Esophagus (tissue), 2 donors: Measurements from ENCODE around the gene RANBP3L. TPM values are rescaled to one million over a fixed set of nuclear protein-coding genes. Genes with fewer than 3 reads are reported as not detected.

Experiments used
- H3K27ac ChIP-seq, 2 donors: one replicate each; pipeline ENCODE4 v1.5.1; 2013; ENCODE audit warnings: low read depth in 2 of 2, mild to moderate bottlenecking in 2 of 2, inconsistent platforms in 1 of 2, low read length in 1 of 2, moderate library complexity in 1 of 2
- H3K27me3 ChIP-seq, 2 donors: one replicate each; pipeline ENCODE4 v1.6.1; 2013; ENCODE audit warnings: low read length in 2 of 2, control low read depth in 1 of 2, mild to moderate bottlenecking in 1 of 2; ENCODE audit not compliant: insufficient read depth in 2 of 2, control insufficient read depth in 1 of 2
- H3K36me3 ChIP-seq, 2 donors: one replicate each; pipeline ENCODE4 v1.6.1; 2013; ENCODE audit warnings: low read length in 1 of 2; ENCODE audit not compliant: control insufficient read depth in 2 of 2, insufficient read depth in 2 of 2
- H3K4me1 ChIP-seq, 2 donors: one replicate each; pipeline ENCODE4 v1.6.1; 2013; ENCODE audit warnings: low read length in 1 of 2; ENCODE audit not compliant: control insufficient read depth in 2 of 2, insufficient read depth in 2 of 2
- H3K4me3 ChIP-seq, 2 donors: one replicate each; pipeline ENCODE4 v1.5.1; 2013; ENCODE audit warnings: low read length in 2 of 2, mild to moderate bottlenecking in 2 of 2, low read depth in 1 of 2, moderate library complexity in 1 of 2
- H3K9me3 ChIP-seq, 2 donors: one replicate each; pipeline ENCODE4 v1.6.1; 2013; ENCODE audit warnings: mild to moderate bottlenecking in 2 of 2, low read depth in 1 of 2, low read length in 1 of 2, moderate library complexity in 1 of 2; ENCODE audit not compliant: control insufficient read depth in 2 of 2, insufficient read depth in 1 of 2
- WGBS, 2 donors: extraction: QIAGEN DNeasy Blood & Tissue Kit; methylation state at CpG; one replicate each; pipeline ENCODE4 v1.1.7; 2013; 5-methylcytosine and 5-hydroxymethylcytosine counted together
- polyA plus RNA-seq, 2 donors: library from polyadenylated mRNA; stranded (reverse); fragments of 200-250 nt; gene quantifications; one replicate each; pipeline ENCODE4 v1.2.3, GENCODE V29; 2013
- donor health status: healthy with polysubstance abuse.
- donor health status: Bipolar disorder and iron deficiency.

The RANBP3L gene
- polyA plus RNA-seq, 2 donors = 0.02 to 0.07 TPM

DNA sequence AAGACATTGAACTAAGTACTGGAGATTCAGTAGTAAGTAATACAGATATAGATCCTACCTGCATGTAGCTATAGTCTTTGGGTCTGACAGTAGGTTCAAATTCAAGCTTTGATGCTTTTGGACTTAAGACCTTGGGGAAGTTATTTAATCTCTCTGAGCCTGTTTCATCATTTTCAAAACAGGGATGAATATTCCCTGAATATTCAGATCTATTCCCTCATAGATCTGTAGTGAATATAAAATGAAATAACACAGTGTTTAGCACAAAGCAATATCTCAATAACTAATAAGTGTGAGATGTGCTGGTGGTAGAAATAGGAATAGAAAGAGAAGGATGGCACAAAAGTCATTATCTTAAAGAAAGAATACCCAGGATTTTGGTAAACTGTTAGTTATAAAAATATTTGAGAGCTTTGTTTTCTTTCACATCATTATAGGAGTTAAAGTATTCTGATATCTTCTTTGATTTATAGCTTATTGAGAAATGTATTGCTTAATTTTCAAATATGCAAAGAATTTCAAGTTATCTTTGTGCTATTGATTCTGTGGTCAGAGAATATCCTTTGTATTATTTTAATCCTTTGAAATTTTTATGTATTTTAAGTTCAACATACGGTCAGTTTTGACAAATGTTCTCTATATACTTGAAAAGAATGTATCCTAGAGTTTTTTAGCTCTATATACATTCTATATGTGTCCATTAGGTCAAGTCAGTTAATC, 11.4 kb upstream of the RANBP3L start:
- H3K9me3 ChIP-seq = no peaks in the 10 kb centered on the region
- no peaks in the 10 kb centered on the region for H3K4me1 ChIP-seq
- WGBS, 2 donors = 54 to 65% methylated on average over 1 of the region's 1 CpG
- H3K27me3 ChIP-seq = no peaks in the 10 kb centered on the region
- H3K27ac ChIP-seq = no peak overlapping the region
- no peak overlapping the region for H3K4me3 ChIP-seq
- no peaks in the 10 kb centered on the region for H3K36me3 ChIP-seq

DNA sequence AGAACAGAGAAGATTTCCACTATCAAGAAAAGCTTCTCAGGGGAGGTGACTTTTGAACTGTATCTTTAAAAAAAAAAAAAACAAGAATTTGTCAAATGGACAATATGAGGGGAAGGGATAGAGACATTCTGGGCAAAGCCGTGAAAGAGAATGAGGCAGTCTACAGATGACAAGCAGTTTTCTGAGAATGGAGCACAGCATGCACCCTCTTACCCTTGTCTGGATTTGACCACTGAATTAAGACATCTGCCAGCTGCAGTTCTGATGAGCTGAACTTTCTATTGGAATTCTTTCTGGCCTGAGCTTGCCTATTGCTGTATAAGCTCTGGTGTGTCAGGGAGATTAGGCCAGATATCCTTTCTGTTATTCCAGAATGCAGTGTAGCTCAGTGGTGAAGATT, 10.3 kb upstream of the RANBP3L start:
- Histone ChIP-seq H3K9me3 (no peaks in the 10 kb centered on the region), H3K4me1 (no peaks in the 10 kb centered on the region), H3K4me3 (no peak overlapping the region), H3K27ac (no peak overlapping the region), H3K36me3 (no peaks in the 10 kb centered on the region), H3K27me3 (no peaks in the 10 kb centered on the region)
- WGBS, 2 donors = 43 to 69% methylated on average over 1 of the region's 1 CpG

DNA sequence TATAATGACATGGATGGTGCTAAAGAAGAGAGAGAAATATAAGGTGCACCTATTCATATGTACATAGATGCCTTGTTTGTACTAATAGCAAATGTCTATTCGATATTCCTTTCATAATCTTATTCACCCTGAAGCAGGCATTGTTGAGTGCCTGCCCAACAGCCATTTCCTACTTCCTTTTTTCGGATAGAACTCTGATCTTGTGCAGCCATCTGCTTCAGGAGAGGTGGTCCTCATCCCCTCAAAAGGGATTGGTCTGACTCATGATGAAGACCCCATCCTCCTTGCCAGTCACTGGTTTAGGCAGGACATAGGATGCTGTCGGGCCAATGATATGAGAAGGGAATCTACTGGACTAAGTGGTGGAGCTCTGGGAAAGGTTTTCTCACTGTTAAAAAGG, 8.4 kb upstream of the RANBP3L start:
- Histone ChIP-seq H3K4me3 (no peak overlapping the region), H3K4me1 (no peaks in the 10 kb centered on the region), H3K27me3 (no peaks in the 10 kb centered on the region), H3K27ac (no peak overlapping the region), H3K36me3 (no peaks in the 10 kb centered on the region), H3K9me3 (no peaks in the 10 kb centered on the region)
- 70 to 71% methylated on average over 3 of the region's 3 CpGs for WGBS, 2 donors

DNA sequence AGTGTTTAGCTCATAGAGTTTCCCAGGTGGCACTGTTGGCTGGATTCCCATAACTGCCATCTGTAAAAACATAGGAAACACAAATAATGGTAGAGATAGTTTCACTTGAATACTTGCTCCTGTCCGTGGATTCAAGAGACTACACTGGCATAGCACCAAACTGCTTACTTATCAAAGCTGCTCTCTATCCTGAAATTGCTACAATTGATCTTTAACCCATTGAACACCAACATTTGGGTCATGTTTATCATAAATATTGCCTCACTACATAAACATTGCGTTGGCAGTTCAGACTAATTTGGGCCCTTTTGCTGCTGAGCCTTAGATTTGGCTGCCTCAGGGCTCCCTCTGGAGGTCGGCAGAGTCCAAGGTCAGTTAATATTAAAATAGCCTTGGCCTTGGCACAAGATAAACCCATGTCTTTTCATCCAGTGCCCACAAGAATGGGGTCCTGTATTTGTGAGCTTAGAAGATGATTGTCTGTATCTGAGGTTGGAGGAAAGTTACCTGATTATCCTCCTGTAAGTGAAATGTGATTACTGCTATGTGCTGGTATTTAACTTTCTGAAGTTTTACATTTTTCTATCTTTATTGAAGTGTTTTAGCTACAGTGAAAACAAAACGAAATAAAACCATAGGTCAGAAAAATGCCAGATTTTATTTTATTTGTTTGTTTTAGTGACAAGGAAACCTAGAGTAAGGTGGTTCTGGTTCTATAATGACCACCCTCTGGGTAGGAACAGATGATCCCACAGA, 4.0 kb upstream of the RANBP3L start:
- H3K36me3 ChIP-seq = no peaks in the 10 kb centered on the region
- no peak overlapping the region for H3K27ac ChIP-seq
- H3K27me3 ChIP-seq = no peaks in the 10 kb centered on the region
- H3K9me3 ChIP-seq = no peaks in the 10 kb centered on the region
- H3K4me1 ChIP-seq = peaks cover 0 to 3% of the 10 kb centered on the region in 2 donors
- H3K4me3 ChIP-seq = no peak overlapping the region
- WGBS, 2 donors = 21 to 30% methylated on average over 4 of the region's 4 CpGs

DNA sequence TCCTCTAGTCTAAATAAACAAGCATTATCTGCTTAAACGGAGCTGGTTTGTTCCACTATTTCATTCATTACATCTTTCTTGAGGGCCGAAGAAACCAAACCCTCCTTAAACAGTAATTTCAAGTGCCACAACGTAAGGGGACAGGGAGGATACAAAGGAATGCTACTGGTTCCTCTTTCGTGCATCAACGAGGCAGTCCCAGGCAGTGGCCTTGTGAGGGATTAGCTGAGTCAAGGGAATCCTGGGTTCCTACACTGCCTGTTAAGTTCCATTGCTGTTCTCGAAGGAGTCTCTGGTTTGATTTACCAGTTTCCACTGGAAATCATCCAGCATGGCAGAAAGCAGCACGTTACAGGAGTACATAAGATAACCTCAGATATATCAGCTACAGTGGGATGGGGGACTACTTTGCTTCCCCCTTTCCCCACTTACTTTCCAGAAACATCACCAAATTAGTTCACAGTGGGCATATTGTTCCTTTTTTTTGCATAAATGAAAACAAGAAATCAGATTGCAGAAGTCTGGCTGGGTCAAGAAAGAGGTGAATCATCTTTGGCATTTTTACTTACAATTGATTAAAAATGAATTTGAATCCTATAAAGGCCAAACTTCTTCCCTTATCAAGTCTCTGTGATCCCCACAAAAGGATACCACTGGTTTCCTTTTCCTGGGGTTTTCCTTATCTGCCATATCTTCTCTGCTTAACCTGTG, 2.5 kb upstream of the RANBP3L start:
- Histone ChIP-seq H3K27me3 (no peaks in the 10 kb centered on the region), H3K9me3 (no peaks in the 10 kb centered on the region), H3K27ac (no peak overlapping the region), H3K36me3 (no peaks in the 10 kb centered on the region), H3K4me1 (peaks cover 0 to 3% of the 10 kb centered on the region in 2 donors), H3K4me3 (no peak overlapping the region)
- WGBS, 2 donors = 78 to 83% methylated on average over 7 of the region's 7 CpGs

DNA sequence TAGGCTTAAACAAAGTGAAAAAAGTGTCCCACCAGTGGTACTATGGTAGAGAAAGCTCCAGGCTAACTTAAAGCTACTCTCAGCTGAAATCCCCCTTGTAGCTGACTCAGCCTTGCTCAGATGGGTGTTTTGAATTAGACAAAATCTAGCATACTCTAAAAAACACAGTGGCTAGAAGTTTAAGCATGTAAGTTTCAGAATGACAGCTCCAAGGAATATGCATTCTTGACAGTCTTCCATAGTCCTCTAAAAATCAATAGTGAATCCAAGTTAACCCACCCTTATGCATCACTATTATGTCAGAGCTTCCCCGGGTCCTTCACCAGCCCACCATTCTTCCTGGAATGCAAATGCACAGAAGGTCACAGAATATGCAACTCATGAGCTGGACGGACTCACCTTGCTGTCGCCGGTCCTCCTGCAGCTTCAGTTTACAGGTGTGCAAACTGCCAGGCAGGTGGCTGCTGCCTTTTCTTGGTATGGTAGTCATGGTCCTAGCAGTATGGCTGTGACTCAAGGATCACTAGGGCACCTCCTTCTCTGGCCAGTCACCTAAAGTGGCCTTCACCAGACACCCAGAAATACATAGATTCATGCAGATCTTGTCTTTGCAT, 668 bp downstream of the RANBP3L start:
- H3K4me3 ChIP-seq = no peak overlapping the region

DNA sequence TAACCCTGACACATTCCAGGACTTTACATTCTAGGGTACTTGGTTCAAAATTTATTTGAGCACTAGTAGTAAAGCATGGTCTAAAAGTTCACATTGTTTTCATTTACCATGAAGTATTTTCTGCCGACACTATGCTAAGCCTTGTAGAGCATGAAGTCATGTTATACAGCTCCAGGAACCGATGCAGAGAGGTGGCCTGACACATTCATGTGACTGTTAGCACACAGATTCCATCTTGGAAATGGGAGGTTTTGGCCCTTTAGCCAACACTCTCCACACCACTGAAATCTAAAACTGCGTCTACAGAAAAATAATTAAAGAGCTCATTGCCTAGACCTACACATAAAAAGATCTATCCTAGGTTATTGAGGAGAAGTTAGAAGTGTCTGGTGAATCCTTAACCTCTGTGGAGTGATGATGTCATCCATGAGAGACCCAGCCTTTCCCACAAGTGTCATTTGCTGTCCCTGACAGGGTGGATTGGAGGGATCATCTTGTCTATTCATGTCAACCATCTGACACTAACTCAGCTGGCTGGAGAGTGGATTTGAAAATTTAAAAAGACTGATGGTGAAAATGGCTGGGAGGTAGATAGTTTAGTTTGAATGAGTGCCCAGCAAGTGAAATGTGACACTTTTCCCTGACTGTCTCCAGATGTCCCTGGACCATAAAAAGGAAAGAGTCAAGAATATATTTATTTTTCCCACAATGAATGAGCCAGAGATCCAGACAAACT, 1.3 kb downstream of the RANBP3L start:
- no peaks in the 10 kb centered on the region for H3K9me3 ChIP-seq
- no peaks in the 10 kb centered on the region for H3K27me3 ChIP-seq
- no peaks in the 10 kb centered on the region for H3K36me3 ChIP-seq
- 72 to 83% methylated on average over 3 of the region's 3 CpGs for WGBS, 2 donors
- no peak overlapping the region for H3K27ac ChIP-seq
- H3K4me3 ChIP-seq = no peak overlapping the region
- H3K4me1 ChIP-seq = peaks cover 0 to 3% of the 10 kb centered on the region in 2 donors

More for the DNA sequence above, 668 bp downstream of the RANBP3L start:
- no peaks in the 10 kb centered on the region for H3K27me3 ChIP-seq
- no peaks in the 10 kb centered on the region for H3K9me3 ChIP-seq
- WGBS, 2 donors = 44 to 66% methylated on average over 4 of the region's 4 CpGs
- H3K36me3 ChIP-seq = no peaks in the 10 kb centered on the region
- H3K27ac ChIP-seq = peak overlapping the region in 1 of 2 donors; percentile 44
- H3K4me1 ChIP-seq = peaks cover 0 to 3% of the 10 kb centered on the region in 2 donors

DNA sequence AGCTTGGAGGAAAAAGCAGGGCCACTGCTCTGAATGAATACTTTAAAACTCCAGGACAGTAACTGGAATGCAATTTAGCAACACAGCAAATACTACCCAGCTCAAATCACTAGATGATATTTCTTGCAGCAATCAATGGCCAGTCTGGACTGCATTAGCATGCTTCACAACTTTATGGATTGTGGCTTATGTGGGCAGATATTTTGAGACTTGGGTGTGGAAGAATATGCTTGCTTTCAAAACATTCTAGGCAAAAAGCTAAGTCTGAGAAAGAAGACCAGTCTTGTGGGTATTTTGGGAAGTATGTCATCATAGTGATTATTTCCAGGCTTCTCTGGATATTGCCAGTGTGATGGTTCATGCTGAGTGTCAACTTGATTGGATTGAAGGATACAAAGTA, 3.1 kb downstream of the RANBP3L start:
- Histone ChIP-seq H3K4me3 (no peak overlapping the region), H3K36me3 (no peaks in the 10 kb centered on the region), H3K4me1 (peaks cover 0 to 3% of the 10 kb centered on the region in 2 donors), H3K27ac (no peak overlapping the region), H3K27me3 (no peaks in the 10 kb centered on the region), H3K9me3 (no peaks in the 10 kb centered on the region)

DNA sequence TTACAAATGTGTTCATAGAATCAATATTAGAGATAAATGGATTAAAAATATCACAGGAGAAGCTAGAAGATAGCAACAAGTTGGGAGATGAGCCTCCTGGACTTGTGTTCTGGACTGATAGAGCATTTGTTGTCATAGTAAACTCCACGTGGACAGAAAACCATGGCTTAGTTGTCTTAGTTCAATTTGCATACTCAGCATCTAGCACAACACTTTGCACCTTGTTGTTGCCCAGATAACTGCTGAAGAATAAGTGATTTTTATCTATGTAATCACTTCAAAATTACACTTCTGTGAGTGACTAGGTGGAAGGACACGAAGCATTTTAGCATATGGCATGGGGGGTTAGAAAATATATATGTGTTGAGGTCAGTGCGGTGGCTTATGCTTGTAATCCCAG, 4.0 kb downstream of the RANBP3L start:
- Histone ChIP-seq H3K9me3 (no peaks in the 10 kb centered on the region), H3K36me3 (no peaks in the 10 kb centered on the region), H3K4me1 (peaks cover 0 to 3% of the 10 kb centered on the region in 2 donors), H3K27ac (no peak overlapping the region), H3K27me3 (no peaks in the 10 kb centered on the region), H3K4me3 (no peak overlapping the region)
- 83 to 86% methylated on average over 3 of the region's 3 CpGs for WGBS, 2 donors
